MCF 10A (cell line): ENCODE results near the gene KCTD1. TPM values are rescaled to one million over a fixed set of nuclear protein-coding genes. Genes with fewer than 3 reads are reported as not detected.

Source experiments
- BruUV-seq: library from RNA; stranded (reverse); fragments of 400-500 nt; replicated peaks from 2 replicates; lab custom pipeline; 2021; lab: Mats Ljungman, UMichigan
- CTCF ChIA-PET: fragments of 300-600 bp; sonication (Branson Sonifier 250); formaldehyde crosslinking; extraction: SDS; loops from one replicate; lab custom pipeline; 2021; ENCODE audit warnings: antibody characterized with exemption, inconsistent platforms; lab: Yijun Ruan, JAX
- POLR2A ChIA-PET: fragments of 300-600, 350-650 bp; sonication (Branson Sonifier 250); formaldehyde crosslinking; extraction: SDS; loops from one replicate; lab custom pipeline; 2020; ENCODE audit warnings: antibody characterized with exemption, inconsistent platforms; lab: Yijun Ruan, JAX
- DNase-seq: peaks from one replicate; pipeline ENCODE4 v3.0.0-alpha.2; 2018; ENCODE audit not compliant: unreplicated experiment
- H3K27ac Mint-ChIP-seq: one replicate; pipeline ENCODE4 v1.8.0; 2022; ENCODE audit warnings: mild to moderate bottlenecking, low read depth, mixed read lengths; ENCODE audit not compliant: unreplicated experiment
- H3K27me3 Mint-ChIP-seq: one replicate; pipeline ENCODE4 v1.8.0; 2022; ENCODE audit warnings: mixed read lengths; ENCODE audit not compliant: insufficient read depth, unreplicated experiment
- H3K36me3 Mint-ChIP-seq: one replicate; pipeline ENCODE4 v1.8.0; 2022; ENCODE audit warnings: mild to moderate bottlenecking, moderate library complexity, mixed read lengths; ENCODE audit not compliant: insufficient read depth, unreplicated experiment
- H3K4me1 Mint-ChIP-seq: one replicate; pipeline ENCODE4 v1.8.0; 2022; ENCODE audit warnings: mixed read lengths; ENCODE audit not compliant: insufficient read depth, unreplicated experiment
- H3K4me3 Mint-ChIP-seq: one replicate; pipeline ENCODE4 v1.8.0; 2022; ENCODE audit warnings: mild to moderate bottlenecking, moderate library complexity, mixed read lengths; ENCODE audit not compliant: unreplicated experiment
- H3K9me3 Mint-ChIP-seq: one replicate; pipeline ENCODE4 v1.8.0; 2022; ENCODE audit warnings: mixed read lengths; ENCODE audit not compliant: unreplicated experiment
- intact Hi-C: fragments of 100-400 bp; cut with micrococcal nuclease; formaldehyde crosslinking; loops from 2 replicates; pipeline ENCODE4 v1.14.1; 2022
- total RNA-seq: library from RNA; stranded (reverse); gene quantifications from 2 replicates; pipeline ENCODE4 v1.2.3, GENCODE V29; 2022
- TF ChIP-seq, protein P1 (sequence below): fragments of 200-600 bp; IDR thresholded peaks from one replicate; pipeline ENCODE4 v1.8.0; 2022; ENCODE audit warnings: antibody characterized with exemption, mild to moderate bottlenecking; ENCODE audit not compliant: unreplicated experiment

KCTD1 gene
- total RNA-seq, 1 experiment from 2014 or later, result 37.9 TPM

GRCh38 chr18:26457195-26457594, 91.2 kb downstream of the KCTD1 start:
- no TSS peak for BruUV-seq
- Mint-ChIP-seq H3K4me3 (no peak overlapping the region), H3K4me1 (peaks cover 35% of the 10 kb centered on the region), H3K27me3 (no peaks in the 10 kb centered on the region), H3K27ac (peak overlapping the region; percentile 35), H3K36me3 (peaks cover 78% of the 10 kb centered on the region), H3K9me3 (no peaks in the 10 kb centered on the region)
- POLR2A ChIA-PET, result interaction anchor here (0.7 to 5.0 kb wide), 4 partner anchors 9 to 1749 kb away, joined by 3 to 35 read pairs (median 3); no protein-coding TSS in a partner anchor
- DNase-seq, result no peak
- intact Hi-C loops, result loop anchor here (5.0 kb wide), 1 partner anchor 90 kb away; the partner anchor contains the start of gene KCTD1
- CTCF ChIA-PET, result interaction anchor here (0.5 to 1.3 kb wide), 4 partner anchors 33 to 878 kb away, joined by 3 to 5 read pairs (median 3); no protein-coding TSS in a partner anchor
- TF ChIP-seq, protein P1, sequence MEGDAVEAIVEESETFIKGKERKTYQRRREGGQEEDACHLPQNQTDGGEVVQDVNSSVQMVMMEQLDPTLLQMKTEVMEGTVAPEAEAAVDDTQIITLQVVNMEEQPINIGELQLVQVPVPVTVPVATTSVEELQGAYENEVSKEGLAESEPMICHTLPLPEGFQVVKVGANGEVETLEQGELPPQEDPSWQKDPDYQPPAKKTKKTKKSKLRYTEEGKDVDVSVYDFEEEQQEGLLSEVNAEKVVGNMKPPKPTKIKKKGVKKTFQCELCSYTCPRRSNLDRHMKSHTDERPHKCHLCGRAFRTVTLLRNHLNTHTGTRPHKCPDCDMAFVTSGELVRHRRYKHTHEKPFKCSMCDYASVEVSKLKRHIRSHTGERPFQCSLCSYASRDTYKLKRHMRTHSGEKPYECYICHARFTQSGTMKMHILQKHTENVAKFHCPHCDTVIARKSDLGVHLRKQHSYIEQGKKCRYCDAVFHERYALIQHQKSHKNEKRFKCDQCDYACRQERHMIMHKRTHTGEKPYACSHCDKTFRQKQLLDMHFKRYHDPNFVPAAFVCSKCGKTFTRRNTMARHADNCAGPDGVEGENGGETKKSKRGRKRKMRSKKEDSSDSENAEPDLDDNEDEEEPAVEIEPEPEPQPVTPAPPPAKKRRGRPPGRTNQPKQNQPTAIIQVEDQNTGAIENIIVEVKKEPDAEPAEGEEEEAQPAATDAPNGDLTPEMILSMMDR, result no peak

DNA sequence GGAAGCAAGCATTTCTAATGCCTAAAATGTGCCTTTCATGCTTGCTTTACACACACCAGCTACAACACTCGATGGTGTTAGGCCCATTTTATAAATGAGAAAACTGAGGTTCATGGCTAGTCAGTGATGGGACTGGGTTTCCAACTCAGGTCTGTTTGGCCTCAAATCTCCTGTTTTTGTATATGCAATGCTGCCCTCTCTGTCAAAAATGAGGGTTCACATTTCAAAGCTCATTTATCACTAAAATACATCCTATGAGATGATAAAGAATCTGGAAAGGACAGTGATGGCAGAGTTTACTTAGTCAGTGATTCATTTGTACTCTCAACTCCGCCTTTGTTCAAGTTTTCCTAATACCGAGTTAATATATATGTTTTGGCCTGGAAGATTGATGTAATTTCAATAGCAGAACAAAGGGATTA, 92.3 kb downstream of the KCTD1 start:
- DNase-seq, result no peak
- ChIA-PET CTCF (interaction anchor here (0.6 to 1.0 kb wide), 4 partner anchors 16 to 190 kb away, joined by 3 to 6 read pairs (median 3); no protein-coding TSS in a partner anchor), POLR2A (interaction anchor here (0.6 to 1.0 kb wide), 4 partner anchors 14 to 94 kb away, joined by 3 to 5 read pairs (median 4); no protein-coding TSS in a partner anchor)
- intact Hi-C loops, result loop anchor here (5.0 kb wide), 1 partner anchor 91 kb away; the partner anchor contains the start of gene KCTD1
- TF ChIP-seq, protein P1, result no peak
- peak overlapping the region; percentile 31 for H3K27ac Mint-ChIP-seq
- BruUV-seq, result no TSS peak
- peaks cover 67% of the 10 kb centered on the region for H3K36me3 Mint-ChIP-seq
- H3K9me3 Mint-ChIP-seq, result no peaks in the 10 kb centered on the region
- no peak overlapping the region for H3K4me3 Mint-ChIP-seq
- H3K4me1 Mint-ChIP-seq, result peaks cover 24% of the 10 kb centered on the region
- H3K27me3 Mint-ChIP-seq, result no peaks in the 10 kb centered on the region

- peaks cover 20% of the 10 kb centered on the region for H3K4me1 Mint-ChIP-seq
- no peaks in the 10 kb centered on the region for H3K27me3 Mint-ChIP-seq
- TF ChIP-seq, protein P1, result no peak
- no peaks in the 10 kb centered on the region for H3K9me3 Mint-ChIP-seq
- POLR2A ChIA-PET, result interaction anchor here (0.6 to 1.0 kb wide), 4 partner anchors 14 to 94 kb away, joined by 3 to 5 read pairs (median 4); no protein-coding TSS in a partner anchor
- H3K4me3 Mint-ChIP-seq, result no peak overlapping the region
- peaks cover 67% of the 10 kb centered on the region for H3K36me3 Mint-ChIP-seq
- intact Hi-C loops, result loop anchor here (5.0 kb wide), 1 partner anchor 92 kb away; the partner anchor contains the start of gene KCTD1
- BruUV-seq, result no TSS peak
- peak overlapping the region; percentile 31 for H3K27ac Mint-ChIP-seq
- DNase-seq, result no peak
- CTCF ChIA-PET, result interaction anchor here (1.0 kb wide), 3 partner anchors 15 to 190 kb away, joined by 3 to 6 read pairs (median 3); no protein-coding TSS in a partner anchor
These were observed 92.7 kb downstream of the KCTD1 start for GRCh38 chr18:26455639-26456038.

GRCh38 chr18:26454616-26455015, 93.7 kb downstream of the KCTD1 start:
- BruUV-seq, result no TSS peak
- intact Hi-C loops, result loop anchor here (5.0 kb wide), 1 partner anchor 93 kb away; the partner anchor contains the start of gene KCTD1
- no peak overlapping the region for H3K27ac Mint-ChIP-seq
- no peak overlapping the region for H3K4me3 Mint-ChIP-seq
- H3K36me3 Mint-ChIP-seq, result peaks cover 64% of the 10 kb centered on the region
- TF ChIP-seq, protein P1, result no peak
- DNase-seq, result no peak
- peaks cover 14% of the 10 kb centered on the region for H3K4me1 Mint-ChIP-seq
- H3K27me3 Mint-ChIP-seq, result no peaks in the 10 kb centered on the region
- ChIA-PET POLR2A (no interaction called here), CTCF (interaction anchor here (0.5 kb wide), 1 partner anchor 39 kb away, joined by 4 read pairs; no protein-coding TSS in a partner anchor)
- H3K9me3 Mint-ChIP-seq, result no peaks in the 10 kb centered on the region
